HG02870 (cell line): ENCODE data around the gene TTC39A.
"Not testable (repeated sequence)": the region's sequence is repeated elsewhere in the genome, so short reads cannot be mapped to it uniquely, and the experiment has no call there.

Source experiments
- ATAC-seq: cut with Tn5 transposase; IDR thresholded peaks from one replicate; pipeline ENCODE4 v1.9.1; 2021; ENCODE audit warnings: mild to moderate bottlenecking, moderate library complexity; ENCODE audit not compliant: unreplicated experiment

Gene TTC39A

DNA sequence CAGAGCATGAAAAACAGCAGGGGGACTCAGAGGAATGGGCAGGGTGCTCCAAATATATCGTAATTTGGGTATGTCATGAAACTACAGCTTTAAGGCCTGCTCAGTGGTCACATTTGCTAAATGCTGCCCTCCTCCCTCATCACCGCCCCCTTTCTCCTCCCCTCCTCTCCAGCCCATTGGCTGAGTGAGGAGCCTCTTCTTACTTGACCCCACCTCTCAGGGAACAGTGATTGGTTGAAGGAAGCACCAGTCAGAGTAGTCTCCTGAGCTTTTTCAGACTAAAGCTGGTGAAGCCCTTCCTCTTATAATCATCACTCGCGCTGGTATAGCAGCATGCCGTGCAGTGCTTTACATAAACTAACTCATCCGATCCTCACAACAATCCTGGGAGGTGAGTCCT, 10.0 kb upstream of the TTC39A start:
- no peak for ATAC-seq

- no peak for ATAC-seq
Observed at GRCh38 chr1:51336711-51337110, 6.3 kb upstream of the TTC39A start.

GRCh38 chr1:51336004-51336403, 5.6 kb upstream of the TTC39A start:
- no peak for ATAC-seq

DNA sequence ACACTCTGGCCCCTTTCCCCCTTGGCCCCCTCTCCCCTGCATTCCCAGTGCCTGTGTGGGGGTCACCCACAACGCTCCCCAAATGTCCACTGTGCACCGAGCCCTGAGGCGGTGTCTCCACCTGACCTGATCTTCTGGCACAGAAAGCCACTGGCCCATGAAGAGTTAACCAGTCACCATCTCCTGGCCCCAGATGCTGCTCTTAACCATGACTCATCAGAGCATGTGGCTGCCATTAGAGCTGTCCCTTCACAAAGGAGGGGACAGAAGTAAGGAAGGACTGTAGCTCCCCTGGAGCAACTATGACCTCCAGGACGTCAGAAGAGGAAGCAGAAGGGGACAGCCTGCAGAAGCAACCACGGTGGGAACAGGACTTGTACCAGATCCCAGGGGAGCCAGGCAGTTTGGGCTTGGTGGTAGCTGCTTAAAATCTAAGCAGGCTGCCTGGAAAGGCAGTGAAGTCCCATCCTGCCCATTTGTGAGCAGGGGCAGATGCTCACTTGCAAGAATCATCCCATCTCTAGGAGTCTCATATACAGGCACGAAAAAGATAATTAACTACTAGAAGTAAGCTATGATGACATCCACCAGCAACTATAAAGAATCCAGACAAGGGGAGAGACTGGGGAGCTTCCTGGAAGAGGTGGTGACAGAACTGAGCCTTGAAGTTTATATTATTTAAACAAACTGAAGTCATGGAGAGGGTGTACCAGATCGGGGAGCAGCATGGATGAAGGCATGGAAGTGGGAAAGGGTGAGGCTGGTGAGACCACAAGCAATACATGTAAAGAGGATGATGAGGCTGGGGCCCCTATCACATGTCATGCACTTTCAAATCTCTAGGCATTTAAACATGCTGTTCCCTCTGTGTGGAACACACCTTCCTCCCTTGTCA, 1.1 kb upstream of the TTC39A start:
- no peak for ATAC-seq

GRCh38 chr1:51329443-51330325, 678 bp downstream of the TTC39A start:
- no peak for ATAC-seq

DNA sequence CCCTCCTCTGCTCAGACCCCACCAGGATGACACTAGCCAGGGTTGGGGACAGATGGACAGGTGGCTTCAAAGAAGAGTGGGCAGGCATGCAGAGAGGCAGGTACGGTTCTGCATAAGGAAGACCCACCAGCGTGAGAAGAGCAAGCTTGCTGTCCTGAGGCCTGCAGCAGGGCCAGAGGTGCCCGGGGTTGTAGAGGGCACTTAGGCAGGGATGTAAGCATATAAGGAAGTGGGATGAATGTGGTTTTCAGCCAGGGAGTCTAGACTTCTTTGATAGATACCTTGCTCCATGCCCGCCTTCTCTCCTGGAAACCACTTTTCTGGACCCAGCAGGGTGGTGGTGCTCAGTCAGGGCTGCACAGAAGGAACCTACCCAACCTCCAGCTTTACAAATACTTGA, 1.4 kb downstream of the TTC39A start:
- ATAC-seq, result no peak

DNA sequence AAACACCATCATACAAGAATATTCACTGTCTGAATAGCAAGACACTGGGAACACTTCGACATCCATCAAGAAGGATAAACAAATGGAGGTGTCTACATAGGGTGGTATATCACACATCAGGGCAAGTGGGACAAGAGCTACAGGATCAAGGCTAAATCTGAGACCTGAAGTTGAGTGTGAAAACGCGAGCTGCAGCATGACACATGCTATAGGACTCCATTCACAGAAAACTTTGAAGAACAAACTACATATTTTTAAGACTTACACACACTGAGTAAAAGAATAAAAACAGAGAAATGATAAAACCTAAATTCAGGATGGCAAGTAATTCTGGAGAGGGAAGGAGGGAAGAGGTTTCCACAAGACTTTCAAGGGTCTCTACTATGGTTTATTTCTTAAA, 2.1 kb downstream of the TTC39A start:
- no peak for ATAC-seq

GRCh38 chr1:51327386-51327785, 3.0 kb downstream of the TTC39A start:
- ATAC-seq, result no peak

GRCh38 chr1:51326839-51327238, 3.5 kb downstream of the TTC39A start:
- ATAC-seq, result no peak

GRCh38 chr1:51325878-51326755, 4.2 kb downstream of the TTC39A start:
- ATAC-seq, result no peak

GRCh38 chr1:51325391-51325790, 5.0 kb downstream of the TTC39A start:
- ATAC-seq, result no peak

- not testable (repeated sequence) for ATAC-seq
Observed at GRCh38 chr1:51325011-51325385, 5.4 kb downstream of the TTC39A start.

DNA sequence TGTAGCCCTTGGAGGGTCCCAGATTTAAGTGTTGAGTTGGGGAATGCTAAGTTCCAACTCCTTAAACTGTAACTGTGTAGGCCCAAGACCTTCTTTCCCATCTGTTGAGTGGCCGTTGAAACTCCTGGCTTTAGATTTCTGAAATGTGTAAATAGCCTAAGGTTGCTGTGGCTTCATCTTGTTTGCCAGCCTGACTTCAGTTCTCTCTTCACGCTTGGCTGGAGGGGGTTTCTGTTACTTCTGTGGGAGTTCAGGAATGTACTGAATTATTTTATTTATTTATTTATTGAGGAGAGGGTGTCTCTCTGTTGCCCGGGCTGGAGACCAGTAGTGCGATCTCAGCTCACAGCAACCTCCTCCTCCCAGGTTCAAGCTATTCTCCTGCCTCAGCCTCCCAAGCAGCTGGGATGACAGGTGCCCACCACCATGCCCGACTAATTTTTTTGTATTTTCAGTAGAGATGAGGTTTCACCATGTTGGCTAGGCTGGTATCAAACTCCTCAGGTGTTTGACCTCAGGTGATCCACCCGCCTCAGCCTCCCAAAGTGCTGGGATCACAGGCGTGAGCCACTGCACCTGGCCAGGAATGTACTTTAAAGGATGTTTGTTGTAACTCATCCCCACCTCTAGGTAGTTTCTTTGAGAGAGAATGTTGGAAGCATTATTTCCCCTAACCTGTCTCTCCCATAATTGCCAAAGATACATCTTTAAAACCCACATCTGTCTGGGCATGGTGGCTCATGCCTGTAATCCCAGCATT, 5.9 kb downstream of the TTC39A start:
- no peak for ATAC-seq

DNA sequence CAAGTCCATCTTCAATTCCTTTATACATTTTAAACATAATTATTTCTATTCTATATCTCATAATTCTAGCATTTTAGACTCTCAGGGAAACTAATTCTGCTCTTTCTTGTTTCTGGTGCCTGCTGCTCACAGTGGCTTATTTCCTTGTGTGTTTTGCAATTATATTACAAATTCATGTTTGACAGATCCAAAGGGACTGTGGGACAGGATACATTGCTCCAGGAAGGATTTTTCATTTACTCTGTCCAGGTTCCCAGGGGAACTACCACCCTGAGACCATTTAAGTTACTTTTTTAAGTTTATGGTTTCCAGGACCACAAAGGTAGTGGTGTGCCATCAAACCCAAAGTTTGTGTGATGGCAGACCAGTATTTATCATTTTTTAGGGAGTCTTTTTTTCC, 6.6 kb downstream of the TTC39A start:
- ATAC-seq, result no peak

- ATAC-seq, result no peak
Observed at GRCh38 chr1:51322417-51323101, 7.8 kb downstream of the TTC39A start.

- ATAC-seq, result no peak
Observed at GRCh38 chr1:51321924-51322280, 8.5 kb downstream of the TTC39A start.

DNA sequence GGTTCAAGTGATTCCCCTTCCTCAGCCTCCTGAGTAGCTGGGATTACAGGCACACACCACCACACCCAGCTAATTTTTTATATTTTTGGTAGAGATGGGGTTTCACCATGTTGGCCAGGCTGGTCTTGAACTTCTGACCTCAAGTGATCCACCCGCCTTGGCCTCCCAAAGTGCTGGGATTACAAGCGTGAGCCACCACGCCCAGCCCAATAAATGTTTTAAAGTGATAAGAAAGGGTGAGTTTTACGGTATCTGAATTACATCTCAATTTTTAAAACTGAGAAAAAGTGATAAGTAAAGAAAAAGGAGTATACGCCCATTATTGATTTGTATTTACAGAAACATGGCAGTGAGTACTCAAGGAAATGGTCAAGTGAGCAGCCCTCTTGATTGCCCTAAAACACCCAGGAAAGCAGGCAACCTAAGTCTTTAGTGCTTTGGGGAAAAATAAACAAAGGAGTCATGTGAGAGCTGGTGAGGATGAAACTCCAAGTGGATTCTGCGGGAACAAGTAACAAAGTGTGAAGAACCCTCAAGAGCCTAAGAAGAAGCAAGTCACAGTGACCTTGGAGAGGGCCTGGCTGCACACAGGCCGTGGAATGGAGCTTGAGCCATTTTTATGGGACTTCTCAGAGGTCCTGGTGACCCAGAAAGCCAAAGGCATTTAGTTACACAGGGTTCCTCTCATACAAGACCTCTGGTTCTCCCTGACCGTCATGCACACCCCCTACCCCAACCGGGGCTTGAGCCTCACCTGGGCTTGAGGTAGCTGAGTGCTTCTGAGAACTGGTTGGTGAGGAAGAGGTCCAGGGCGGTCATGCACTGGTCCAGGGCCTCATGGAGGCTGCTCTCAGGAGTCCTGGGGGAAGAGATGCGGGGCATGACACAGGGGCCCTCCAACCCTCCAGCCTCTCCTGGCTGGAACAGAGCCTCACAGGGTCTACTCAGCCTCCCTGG, 9.1 kb downstream of the TTC39A start:
- ATAC-seq, result no peak

DNA sequence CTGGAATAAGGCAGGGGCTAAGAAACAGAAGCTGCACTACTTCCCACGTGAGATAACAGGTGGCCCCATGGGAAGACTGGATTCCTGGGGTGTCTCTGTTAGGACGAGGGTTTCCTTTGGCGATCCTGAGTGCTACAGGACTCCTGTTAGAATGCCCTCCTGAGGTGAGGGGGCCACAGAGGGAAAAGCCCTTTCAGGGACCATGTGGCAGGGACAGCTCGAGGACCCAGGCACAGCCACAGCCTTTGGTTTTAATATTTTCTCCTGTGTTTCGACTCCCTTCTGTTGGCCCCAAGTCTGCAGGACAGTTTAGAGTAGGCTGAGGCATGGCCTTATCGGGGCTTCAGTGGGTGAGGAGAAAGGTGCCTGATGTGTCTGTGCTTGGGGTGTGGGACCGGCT, 12.6 kb downstream of the TTC39A start:
- no peak for ATAC-seq

DNA sequence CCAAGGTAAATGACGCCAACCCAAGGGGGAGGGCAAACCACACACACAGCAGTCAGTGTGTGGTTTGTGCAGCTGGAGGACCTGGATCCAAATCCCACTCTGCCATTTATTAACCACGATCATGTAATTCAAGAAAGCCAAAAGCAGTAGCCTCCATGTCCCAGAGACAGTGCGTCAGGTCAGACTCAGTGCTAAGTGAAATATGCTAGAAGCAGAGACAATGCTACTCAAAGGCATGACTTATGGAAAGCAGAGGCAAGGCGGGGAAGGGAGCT, 13.6 kb downstream of the TTC39A start:
- no peak for ATAC-seq
